ENCODE data around the gene ACSL4. TPM values are rescaled to one million over a fixed set of nuclear protein-coding genes. Genes with fewer than 3 reads are reported as not detected.

ACSL4 gene
- 20.9 to 39.8 TPM (median 29.7 TPM) in 5 replicates for total RNA-seq (2022; extraction: Qiagen RNA extraction; ENCODE audit: low read depth)

DNA sequence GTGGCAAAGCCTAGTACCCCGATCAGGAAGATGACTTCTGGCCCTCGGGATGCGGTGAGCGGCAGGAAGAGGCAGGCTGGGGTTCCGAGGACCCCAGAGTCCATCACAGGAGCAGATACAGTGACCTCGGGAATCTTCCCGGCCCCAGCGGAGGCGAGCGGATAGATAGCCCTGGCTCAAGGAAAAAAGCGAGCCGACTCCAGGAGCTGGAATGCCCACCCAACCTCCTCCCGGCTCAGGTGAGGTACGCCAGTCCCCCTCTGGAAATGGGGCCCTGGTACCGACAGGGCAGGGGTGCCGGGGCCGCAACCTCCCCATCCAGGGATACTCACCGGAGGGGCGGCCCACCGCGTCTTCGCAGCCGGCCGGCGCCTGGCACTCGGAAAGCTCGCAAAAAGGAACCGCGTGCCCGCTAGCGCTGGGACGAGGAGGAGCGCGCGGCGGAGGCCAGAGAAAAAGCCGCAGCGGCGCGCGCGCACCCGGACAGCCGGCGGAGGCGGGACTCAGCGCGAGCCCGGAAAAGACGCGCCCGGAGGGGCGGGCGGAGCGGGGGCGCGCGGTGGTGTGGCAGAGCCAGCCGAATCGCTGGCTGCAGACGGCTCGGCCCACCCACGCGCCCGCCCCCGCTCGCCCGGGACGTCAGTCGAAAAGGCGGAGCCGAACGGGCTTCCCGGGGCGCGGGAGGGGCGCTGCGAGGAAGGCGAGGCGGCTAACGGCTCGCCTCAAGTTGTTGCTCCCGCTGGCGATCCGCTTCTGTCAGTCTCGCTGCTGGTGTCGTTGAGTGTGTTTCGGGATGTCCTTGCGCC, at the start of gene ACSL4:
ACSL4 (minus strand) TSS at position 451 of the 806 bp plus-strand sequence. CDS start 49,894 bp downstream, outside the sequence.

DNA sequence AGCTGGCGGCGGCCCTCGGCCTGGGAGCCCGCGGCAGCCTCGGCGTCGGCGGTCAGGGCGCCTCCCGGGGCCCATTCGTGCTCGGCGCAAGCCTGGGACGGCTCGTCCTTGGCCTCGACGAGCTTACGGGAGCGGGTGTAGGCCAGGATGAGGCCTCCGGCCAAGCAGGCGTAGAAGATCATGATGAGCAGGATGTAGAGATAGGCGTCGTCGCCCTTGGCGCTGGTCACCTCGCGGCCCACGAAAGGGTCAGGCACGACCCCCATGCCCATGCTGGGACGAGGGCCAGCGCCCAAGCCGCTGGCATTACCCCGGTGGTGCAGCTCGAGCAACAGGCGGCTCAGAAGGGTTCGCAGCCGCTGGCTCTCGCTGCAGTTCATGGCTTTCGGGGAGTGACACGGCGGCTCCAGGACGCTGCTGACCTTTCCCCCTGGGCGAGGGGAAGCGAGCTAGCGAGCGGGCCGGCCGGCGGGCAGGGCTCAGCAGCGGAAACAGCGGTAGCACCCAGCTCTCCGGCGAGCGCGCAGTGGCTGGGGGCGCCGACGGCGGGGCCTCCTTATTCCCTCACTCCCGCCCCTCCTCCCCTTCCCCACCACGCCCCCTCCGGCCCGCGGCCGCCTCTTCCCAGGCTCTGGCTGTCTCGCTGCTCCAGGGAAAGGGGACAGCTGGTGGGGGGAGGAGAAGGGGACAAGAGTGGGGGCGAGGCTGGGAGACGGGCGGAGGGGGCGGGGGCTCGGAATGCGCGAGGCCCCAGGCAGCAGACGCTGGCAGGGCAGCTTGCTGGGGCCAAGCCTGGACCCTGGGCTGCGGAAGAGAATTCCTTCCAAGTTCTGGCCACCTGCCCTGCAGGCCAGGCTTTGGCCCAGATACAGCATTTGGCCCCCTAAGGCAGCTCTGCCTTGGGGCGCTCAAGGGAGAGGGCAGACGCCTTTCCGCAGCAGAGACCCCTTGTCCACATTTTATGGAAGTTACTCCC, 108.1 kb downstream of the ACSL4 start, which contains the start of gene KCNE5:
KCNE5 (minus strand) TSS at position 532 of the 976 bp plus-strand sequence; CDS start at position 380, 152 bp downstream.

Other genes starting within 250 kb of the ACSL4 start
- gene NXT2, start 196.4 kb downstream of the ACSL4 start, total RNA-seq (2022; extraction: Qiagen RNA extraction; ENCODE audit: low read depth), result 8.9 to 13.3 TPM (median 11.0 TPM) in 5 replicates
- gene KCNE5, start 108.1 kb downstream of the ACSL4 start, total RNA-seq (2022; extraction: Qiagen RNA extraction; ENCODE audit: low read depth), result 0.13 to 0.24 TPM (median 0.15 TPM) in 4 of 5 replicates, not detected in the other